ENCODE measurements around the gene LARGE1. TPM values are rescaled to one million over a fixed set of nuclear protein-coding genes. Genes with fewer than 3 reads are reported as not detected.

LARGE1 gene
- total and polyA plus RNA-seq, 10 donors = 1.9 to 35.8 (median 22.8) TPM

- WGBS, 5 donors = 81 to 90% (median 85%) methylated on average over 13 of the region's 13 CpGs
- Histone ChIP-seq H3K27ac (peak overlapping the region in 2 of 8 donors; percentile 40 to 53), H3K36me3 (no peaks in the 10 kb centered on the region), H3K9me3 (peaks cover 0 to 11% (median 0%) of the 10 kb centered on the region in 8 donors), H3K27me3 (replicated peaks in 1 of 7) (no peaks in the 10 kb centered on the region), H3K4me1 (peaks cover 0 to 63% (median 18%) of the 10 kb centered on the region in 6 donors), H3K4me3 (no peak overlapping the region)
- intact Hi-C loops (cut with DNase I; ENCODE audit: low total_unique reads) = loop anchor here (5.0 to 10.0 kb wide), 3 partner anchors 57 to 585 kb away; no protein-coding TSS in a partner anchor
- no peak for TF ChIP-seq POLR2AphosphoS5 (IDR thresholded peaks at IDR 0.05)
- TF ChIP-seq POLR2A (IDR thresholded peaks at IDR 0.05) = no peak
- no peak for TF ChIP-seq CTCF (IDR thresholded peaks at IDR 0.05 in 8 of 11, conservative IDR thresholded peaks at IDR 0.05 in 3 of 11)
- DNase-seq = no peak
Measured at GRCh38 chr22:33519974-33520903, 400.0 kb downstream of the LARGE1 start.

GRCh38 chr22:33519071-33519973 lies 401.0 kb downstream of the LARGE1 start:
- H3K27me3 ChIP-seq (replicated peaks in 1 of 7) = no peaks in the 10 kb centered on the region
- peaks cover 0 to 11% (median 0%) of the 10 kb centered on the region in 8 donors for H3K9me3 ChIP-seq
- peaks cover 0 to 56% (median 18%) of the 10 kb centered on the region in 6 donors for H3K4me1 ChIP-seq
- H3K4me3 ChIP-seq = no peak overlapping the region
- H3K27ac ChIP-seq = peak overlapping the region in 2 of 8 donors; percentile 40 to 53
- intact Hi-C loops (cut with DNase I; ENCODE audit: low total_unique reads) = loop anchor here (5.0 kb wide), 2 partner anchors 58 to 398 kb away; no protein-coding TSS in a partner anchor
- H3K36me3 ChIP-seq = no peaks in the 10 kb centered on the region
- no peak for DNase-seq
- TF ChIP-seq CTCF (IDR thresholded peaks at IDR 0.05 in 8 of 11, conservative IDR thresholded peaks at IDR 0.05 in 3 of 11) (peak in 9 of 11 experiments; percentile 26 to 63 (median 53)), POLR2A (IDR thresholded peaks at IDR 0.05) (no peak), POLR2AphosphoS5 (IDR thresholded peaks at IDR 0.05) (no peak)
- WGBS, 5 donors = 40 to 54% (median 48%) methylated on average over 13 of the region's 13 CpGs

- Histone ChIP-seq H3K9me3 (peaks cover 0 to 11% (median 0%) of the 10 kb centered on the region in 8 donors), H3K4me3 (no peak overlapping the region), H3K4me1 (peaks cover 0 to 47% (median 17%) of the 10 kb centered on the region in 6 donors), H3K27ac (no peak overlapping the region), H3K36me3 (no peaks in the 10 kb centered on the region), H3K27me3 (replicated peaks in 1 of 7) (no peaks in the 10 kb centered on the region)
- TF ChIP-seq CTCF (IDR thresholded peaks at IDR 0.05 in 8 of 11, conservative IDR thresholded peaks at IDR 0.05 in 3 of 11) (no peak), POLR2A (IDR thresholded peaks at IDR 0.05) (no peak), POLR2AphosphoS5 (IDR thresholded peaks at IDR 0.05) (no peak)
- WGBS, 5 donors = 88 to 95% (median 90%) methylated on average over 7 of the region's 7 CpGs
- DNase-seq = no peak
- intact Hi-C loops (cut with DNase I; ENCODE audit: low total_unique reads) = loop anchor here (5.0 kb wide), 2 partner anchors 59 to 399 kb away; no protein-coding TSS in a partner anchor
Measured at GRCh38 chr22:33518405-33518804, 401.9 kb downstream of the LARGE1 start.
